Measurements from ENCODE around the gene ATG7. TPM values are rescaled to one million over a fixed set of nuclear protein-coding genes. Genes with fewer than 3 reads are reported as not detected.
"Not testable (repeated sequence)": the region's sequence is repeated elsewhere in the genome, so short reads cannot be mapped to it uniquely, and the experiment has no call there.

ATG7 gene
- total RNA-seq, 2 experiments from 2014 or later, result 21.7 to 28.4 TPM

DNA sequence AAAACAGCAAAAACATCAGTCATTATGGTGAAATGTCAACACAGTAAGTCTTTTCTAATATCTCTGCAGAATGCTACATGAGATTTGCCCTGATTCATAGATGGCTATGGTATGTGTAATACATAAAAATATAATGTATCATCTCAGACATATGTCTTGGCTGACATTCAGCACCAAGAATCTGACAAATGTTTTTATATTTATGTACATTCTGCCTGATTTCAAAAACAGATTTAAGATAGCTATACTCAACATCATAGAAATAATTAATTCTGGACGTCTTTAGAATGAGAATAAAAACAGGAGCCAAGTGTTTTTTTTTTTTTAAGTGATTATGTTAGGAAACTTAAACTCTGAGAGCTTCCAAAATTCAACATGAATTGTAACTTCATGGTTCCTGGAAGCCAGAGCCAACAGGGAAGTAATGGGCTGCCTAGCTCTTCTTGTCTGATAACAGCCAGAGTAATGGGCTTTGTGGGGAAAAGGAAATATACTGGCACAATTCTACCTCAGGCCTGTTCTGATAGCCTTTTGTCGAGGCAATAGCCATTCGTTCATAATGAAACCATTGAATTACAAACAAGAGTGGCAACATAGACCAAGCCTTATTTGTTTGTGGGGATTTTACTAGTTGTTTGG, 187.1 kb downstream of the ATG7 start:
- ChIA-PET CTCF (ENCODE audit: unreplicated experiment) (no interaction called here), POLR2A (interaction anchor here (0.7 kb wide), 1 partner anchor 273 kb away, joined by 3 read pairs; no protein-coding TSS in a partner anchor)
- H3K79me2 ChIP-seq (ENCODE audit: insufficient read depth, low read depth, low read length), result no peaks in the 10 kb centered on the region
- intact Hi-C loops (cut with micrococcal nuclease; ENCODE audit: unreplicated experiment), result no loop called here
- no TSS peak for BruUV-seq (replicated peaks)
- no peak overlapping the region for H3K4me3 ChIP-seq (ENCODE audit: low read depth, low read length, poor library complexity, severe bottlenecking)
- H3K4me1 ChIP-seq (ENCODE audit: insufficient read depth, low read length, poor library complexity, severe bottlenecking), result no peaks in the 10 kb centered on the region
- DNase-seq (ENCODE audit: low spot score), result no peak
- no peak overlapping the region for H3K4me2 ChIP-seq (ENCODE audit: low read length)
- H3K9me2 ChIP-seq (ENCODE audit: insufficient read depth, low read length), result peaks cover 3% of the 10 kb centered on the region; the same call in 1 of the 2 replicates
- H3K36me3 ChIP-seq (ENCODE audit: insufficient read depth, low read length), result no peaks in the 10 kb centered on the region
- H3K27ac ChIP-seq (ENCODE audit: low read depth, low read length, poor library complexity, severe bottlenecking), result no peak overlapping the region
- H2AFZ ChIP-seq (ENCODE audit: low read length), result no peak overlapping the region
- no peaks in the 10 kb centered on the region for H4K20me1 ChIP-seq (ENCODE audit: insufficient read depth, low read length)
- TF ChIP-seq EZH2phosphoT487 (IDR thresholded peaks at IDR 0.05; ENCODE audit: borderline replicate concordance, low read depth, low read length), result no peak
- TF ChIP-seq, protein P1, sequence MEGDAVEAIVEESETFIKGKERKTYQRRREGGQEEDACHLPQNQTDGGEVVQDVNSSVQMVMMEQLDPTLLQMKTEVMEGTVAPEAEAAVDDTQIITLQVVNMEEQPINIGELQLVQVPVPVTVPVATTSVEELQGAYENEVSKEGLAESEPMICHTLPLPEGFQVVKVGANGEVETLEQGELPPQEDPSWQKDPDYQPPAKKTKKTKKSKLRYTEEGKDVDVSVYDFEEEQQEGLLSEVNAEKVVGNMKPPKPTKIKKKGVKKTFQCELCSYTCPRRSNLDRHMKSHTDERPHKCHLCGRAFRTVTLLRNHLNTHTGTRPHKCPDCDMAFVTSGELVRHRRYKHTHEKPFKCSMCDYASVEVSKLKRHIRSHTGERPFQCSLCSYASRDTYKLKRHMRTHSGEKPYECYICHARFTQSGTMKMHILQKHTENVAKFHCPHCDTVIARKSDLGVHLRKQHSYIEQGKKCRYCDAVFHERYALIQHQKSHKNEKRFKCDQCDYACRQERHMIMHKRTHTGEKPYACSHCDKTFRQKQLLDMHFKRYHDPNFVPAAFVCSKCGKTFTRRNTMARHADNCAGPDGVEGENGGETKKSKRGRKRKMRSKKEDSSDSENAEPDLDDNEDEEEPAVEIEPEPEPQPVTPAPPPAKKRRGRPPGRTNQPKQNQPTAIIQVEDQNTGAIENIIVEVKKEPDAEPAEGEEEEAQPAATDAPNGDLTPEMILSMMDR (conservative IDR thresholded peaks at IDR 0.05; ENCODE audit: low read length), result no peak
- H3K9me3 ChIP-seq (ENCODE audit: low read length), result no peaks in the 10 kb centered on the region

GRCh38 chr3:11461226-11461625, 189.0 kb downstream of the ATG7 start:
- Histone ChIP-seq H3K4me1 (ENCODE audit: insufficient read depth, low read length, poor library complexity, severe bottlenecking) (no peaks in the 10 kb centered on the region), H3K4me3 (ENCODE audit: low read depth, low read length, poor library complexity, severe bottlenecking) (no peak overlapping the region), H3K27ac (ENCODE audit: low read depth, low read length, poor library complexity, severe bottlenecking) (no peak overlapping the region), H2AFZ (ENCODE audit: low read length) (no peak overlapping the region), H3K36me3 (ENCODE audit: insufficient read depth, low read length) (no peaks in the 10 kb centered on the region), H3K9me3 (ENCODE audit: low read length) (no peaks in the 10 kb centered on the region), H3K9me2 (ENCODE audit: insufficient read depth, low read length) (no peaks in the 10 kb centered on the region), H3K79me2 (ENCODE audit: insufficient read depth, low read depth, low read length) (no peaks in the 10 kb centered on the region), H4K20me1 (ENCODE audit: insufficient read depth, low read length) (no peaks in the 10 kb centered on the region), H3K4me2 (ENCODE audit: low read length) (no peak overlapping the region)
- TF ChIP-seq, protein P1 (conservative IDR thresholded peaks at IDR 0.05; ENCODE audit: low read length), result no peak
- TF ChIP-seq EZH2phosphoT487 (IDR thresholded peaks at IDR 0.05; ENCODE audit: borderline replicate concordance, low read depth, low read length), result no peak
- no peak for DNase-seq (ENCODE audit: low spot score)
- POLR2A ChIA-PET, result no interaction called here
- no TSS peak for BruUV-seq (replicated peaks)
- CTCF ChIA-PET (ENCODE audit: unreplicated experiment), result no interaction called here
- intact Hi-C loops (cut with micrococcal nuclease; ENCODE audit: unreplicated experiment), result no loop called here

DNA sequence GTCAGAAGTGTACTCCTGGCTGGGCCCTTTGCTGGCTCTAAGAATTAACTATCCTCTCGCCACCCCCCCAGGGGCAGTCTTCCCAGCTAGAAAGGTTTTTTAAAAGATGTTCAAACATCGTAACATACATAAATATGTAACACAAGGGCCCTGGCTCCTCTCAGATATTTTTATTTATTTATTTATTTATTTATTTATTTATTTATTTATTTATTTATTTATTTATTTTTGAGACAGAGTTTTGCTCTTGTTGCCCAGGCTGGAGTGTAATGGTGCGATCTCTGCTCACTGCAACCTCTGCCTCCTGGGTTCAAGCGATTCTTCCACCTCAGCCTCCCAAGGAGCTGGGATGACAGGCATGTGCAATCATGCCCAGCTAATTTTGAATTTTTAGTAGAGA, 190.5 kb downstream of the ATG7 start:
- intact Hi-C loops (cut with micrococcal nuclease; ENCODE audit: unreplicated experiment); H3K4me3 ChIP-seq (ENCODE audit: low read depth, low read length, poor library complexity, severe bottlenecking); CTCF ChIA-PET (ENCODE audit: unreplicated experiment); H2AFZ ChIP-seq (ENCODE audit: low read length); H4K20me1 ChIP-seq (ENCODE audit: insufficient read depth, low read length); H3K9me3 ChIP-seq (ENCODE audit: low read length); H3K79me2 ChIP-seq (ENCODE audit: insufficient read depth, low read depth, low read length); H3K36me3 ChIP-seq (ENCODE audit: insufficient read depth, low read length); BruUV-seq (replicated peaks); H3K4me1 ChIP-seq (ENCODE audit: insufficient read depth, low read length, poor library complexity, severe bottlenecking); H3K27ac ChIP-seq (ENCODE audit: low read depth, low read length, poor library complexity, severe bottlenecking); POLR2A ChIA-PET; DNase-seq (ENCODE audit: low spot score); H3K4me2 ChIP-seq (ENCODE audit: low read length); H3K9me2 ChIP-seq (ENCODE audit: insufficient read depth, low read length): not testable (repeated sequence)

Data from OCI-LY7 (cell line).